ENCODE results near the gene TIMM22. TPM values are rescaled to one million over a fixed set of nuclear protein-coding genes. Genes with fewer than 3 reads are reported as not detected.

The TIMM22 gene
- total and polyA plus RNA-seq, 2 of the 13 experiments (the other 11 are each of a cell fraction or from before 2014, with no cell fraction given), result 6.2 to 15.5 TPM

GRCh38 chr17:996554-997344, at the start of gene TIMM22 (continued):
- peak; percentile 26; the same call in 1 of the 2 replicates for TF ChIP-seq ZNF609 (CRISPR knock-in tag; IDR thresholded peaks at IDR 0.05; ENCODE audit: borderline replicate concordance)
- TF ChIP-seq ZNF713 (CRISPR knock-in tag; IDR thresholded peaks at IDR 0.05), result no peak
- TF ChIP-seq ZNF572 (CRISPR knock-in tag; IDR thresholded peaks at IDR 0.05), result peak; percentile 93
- TF ChIP-seq PAF1 (CRISPR knock-in tag; IDR thresholded peaks at IDR 0.05), result no peak
- peak; percentile 87; the same call in 1 of the 2 replicates for TF ChIP-seq PCBP1 (IDR thresholded peaks at IDR 0.05; ENCODE audit: borderline replicate concordance, low read depth, low read length)
- TF ChIP-seq SMC3 (IDR thresholded peaks at IDR 0.05; ENCODE audit: low read length), result peak; percentile 45; the same call in 1 of the 2 replicates
- TF ChIP-seq ETS1 (CRISPR knock-in tag; IDR thresholded peaks at IDR 0.05), result peak; percentile 92; the same call in 1 of the 2 replicates
- TF ChIP-seq FIP1L1 (IDR thresholded peaks at IDR 0.05; ENCODE audit: borderline replicate concordance, insufficient read depth, low read depth, low read length), result no peak
- peak; percentile 97 for TF ChIP-seq YEATS4 (CRISPR knock-in tag; IDR thresholded peaks at IDR 0.05; ENCODE audit: borderline replicate concordance)
- TF ChIP-seq ZNF280D (CRISPR knock-in tag; IDR thresholded peaks at IDR 0.05), result peak; percentile 73; the same call in 1 of the 2 replicates
- no peak for TF ChIP-seq PCBP2 (optimal IDR thresholded peaks at IDR 0.05; ENCODE audit: low read depth, low read length, poor library complexity, severe bottlenecking)
- no peak for TF ChIP-seq MED13 (CRISPR knock-in tag; IDR thresholded peaks at IDR 0.05)
- TF ChIP-seq ZNF556 (CRISPR knock-in tag; IDR thresholded peaks at IDR 0.05; ENCODE audit: borderline replicate concordance), result peak; percentile 83; the same call in 1 of the 2 replicates
- peak; percentile 24; the same call in 1 of the 2 replicates for TF ChIP-seq RNF219 (CRISPR knock-in tag; IDR thresholded peaks at IDR 0.05)
- TF ChIP-seq RBM39 (IDR thresholded peaks at IDR 0.05; ENCODE audit: low read depth, low read length, poor library complexity, severe bottlenecking), result peak; percentile 84
- no peak for TF ChIP-seq SYNCRIP (IDR thresholded peaks at IDR 0.05; ENCODE audit: insufficient read depth, low read depth, low read length)
